Mesothelial cell of epicardium (in vitro differentiated cells): Measurements from ENCODE around the gene COL9A2. TPM values are rescaled to one million over a fixed set of nuclear protein-coding genes. Genes with fewer than 3 reads are reported as not detected.

Experiments
- DNase-seq, 2 experiments: peaks; one replicate each; pipeline ENCODE4 v3.0.0; 2021; ENCODE audit warnings: low spot score in 2 of 2; ENCODE audit not compliant: unreplicated experiment in 2 of 2
- H3K27ac Mint-ChIP-seq: 2 replicates; pipeline ENCODE4 v1.8.0; 2021; ENCODE audit warnings: mixed read lengths
- H3K27me3 Mint-ChIP-seq: 2 replicates; pipeline ENCODE4 v1.8.0; 2021; ENCODE audit warnings: low read depth, mixed read lengths
- H3K36me3 Mint-ChIP-seq: 2 replicates; pipeline ENCODE4 v1.8.0; 2021; ENCODE audit warnings: mixed read lengths
- H3K4me1 Mint-ChIP-seq: 2 replicates; pipeline ENCODE4 v1.8.0; 2021; ENCODE audit warnings: mixed read lengths
- H3K4me3 Mint-ChIP-seq: 2 replicates; pipeline ENCODE4 v1.8.0; 2021; ENCODE audit warnings: mild to moderate bottlenecking, moderate library complexity, mixed read lengths
- H3K9me3 Mint-ChIP-seq: 2 replicates; pipeline ENCODE4 v1.8.0; 2021; ENCODE audit warnings: mixed read lengths
- total RNA-seq: library from RNA; stranded (reverse); gene quantifications from 3 replicates; pipeline ENCODE4 v1.2.1, GENCODE V29; 2021
- TF ChIP-seq, protein P1 (sequence below): fragments of 200-600 bp; sonication (generic); IDR thresholded peaks from one replicate; pipeline ENCODE4 v1.5.0; 2021; ENCODE audit warnings: antibody characterized with exemption; ENCODE audit not compliant: unreplicated experiment

The COL9A2 gene
- total RNA-seq, 1 donor from 2014 or later: 50.3 TPM

DNA sequence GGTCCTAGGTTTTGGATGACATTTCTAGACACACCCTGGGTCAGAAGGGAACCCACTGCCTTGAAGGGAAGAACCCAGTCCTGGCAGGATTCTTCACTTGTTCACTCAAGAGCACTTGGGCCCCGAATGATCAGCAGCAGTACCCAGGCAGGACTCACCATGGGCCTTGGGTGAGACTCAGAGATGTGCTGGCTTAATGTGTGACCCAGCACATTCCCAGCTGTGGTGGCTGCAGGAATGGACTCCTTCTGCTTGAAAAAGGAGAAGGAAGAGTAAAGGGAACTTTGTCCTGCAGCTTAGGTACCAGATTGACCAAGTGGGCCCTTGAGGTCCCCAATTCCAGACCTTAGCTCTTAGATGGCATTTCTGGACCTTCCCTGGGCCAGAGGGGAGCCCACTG, 44.1 kb upstream of the COL9A2 start:
- H3K4me1 Mint-ChIP-seq: no peaks in the 10 kb centered on the region
- peaks cover 26% of the 10 kb centered on the region for H3K27me3 Mint-ChIP-seq
- DNase-seq: no peak
- H3K36me3 Mint-ChIP-seq: peaks cover 2% of the 10 kb centered on the region
- H3K27ac Mint-ChIP-seq: no peak overlapping the region
- H3K4me3 Mint-ChIP-seq: no peak overlapping the region
- peaks cover 24% of the 10 kb centered on the region for H3K9me3 Mint-ChIP-seq
- TF ChIP-seq, protein P1, sequence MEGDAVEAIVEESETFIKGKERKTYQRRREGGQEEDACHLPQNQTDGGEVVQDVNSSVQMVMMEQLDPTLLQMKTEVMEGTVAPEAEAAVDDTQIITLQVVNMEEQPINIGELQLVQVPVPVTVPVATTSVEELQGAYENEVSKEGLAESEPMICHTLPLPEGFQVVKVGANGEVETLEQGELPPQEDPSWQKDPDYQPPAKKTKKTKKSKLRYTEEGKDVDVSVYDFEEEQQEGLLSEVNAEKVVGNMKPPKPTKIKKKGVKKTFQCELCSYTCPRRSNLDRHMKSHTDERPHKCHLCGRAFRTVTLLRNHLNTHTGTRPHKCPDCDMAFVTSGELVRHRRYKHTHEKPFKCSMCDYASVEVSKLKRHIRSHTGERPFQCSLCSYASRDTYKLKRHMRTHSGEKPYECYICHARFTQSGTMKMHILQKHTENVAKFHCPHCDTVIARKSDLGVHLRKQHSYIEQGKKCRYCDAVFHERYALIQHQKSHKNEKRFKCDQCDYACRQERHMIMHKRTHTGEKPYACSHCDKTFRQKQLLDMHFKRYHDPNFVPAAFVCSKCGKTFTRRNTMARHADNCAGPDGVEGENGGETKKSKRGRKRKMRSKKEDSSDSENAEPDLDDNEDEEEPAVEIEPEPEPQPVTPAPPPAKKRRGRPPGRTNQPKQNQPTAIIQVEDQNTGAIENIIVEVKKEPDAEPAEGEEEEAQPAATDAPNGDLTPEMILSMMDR: no peak

DNA sequence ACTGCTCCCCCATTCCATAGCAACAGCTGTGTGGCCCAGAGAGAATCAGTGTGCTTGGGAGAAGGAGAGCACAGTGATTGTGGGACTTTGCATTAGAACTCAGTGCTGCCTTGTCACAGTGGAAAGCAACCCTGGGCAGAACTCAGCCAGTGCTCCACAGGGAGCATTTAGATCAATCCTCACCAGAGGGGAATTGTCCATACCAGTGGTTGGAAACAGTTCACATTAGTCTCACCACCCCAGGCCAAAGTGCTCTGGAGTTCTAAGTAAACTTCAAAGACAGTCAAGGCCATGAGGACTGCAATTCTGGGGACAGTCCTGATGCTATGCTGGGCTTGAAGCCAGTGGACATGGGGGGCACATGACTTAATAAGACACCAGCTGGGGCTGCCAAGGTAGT, 43.5 kb upstream of the COL9A2 start:
- no peak overlapping the region for H3K4me3 Mint-ChIP-seq
- TF ChIP-seq, protein P1: no peak
- no peak overlapping the region for H3K27ac Mint-ChIP-seq
- DNase-seq: no peak
- H3K4me1 Mint-ChIP-seq: no peaks in the 10 kb centered on the region
- H3K36me3 Mint-ChIP-seq: peaks cover 2% of the 10 kb centered on the region
- H3K27me3 Mint-ChIP-seq: peaks cover 26% of the 10 kb centered on the region
- H3K9me3 Mint-ChIP-seq: peaks cover 24% of the 10 kb centered on the region

DNA sequence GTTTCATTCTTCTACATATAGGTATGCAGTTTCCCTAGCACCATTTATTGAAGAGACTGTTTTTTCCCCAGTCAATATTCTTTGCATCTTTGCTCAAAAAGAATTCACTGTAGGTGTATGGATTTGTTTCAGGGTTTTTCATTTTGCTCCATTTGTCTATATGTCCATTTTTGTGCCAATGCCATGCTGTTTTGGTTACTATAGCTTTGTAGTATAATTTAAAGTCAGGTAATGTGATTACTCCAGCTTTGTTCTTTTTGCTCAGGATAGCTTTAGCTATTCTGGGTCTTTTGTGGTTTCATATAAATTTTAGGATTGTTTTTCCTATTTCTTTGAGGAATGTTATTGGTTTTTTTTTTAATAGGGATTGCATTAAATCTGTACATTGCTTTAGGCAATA, 40.5 kb upstream of the COL9A2 start:
- H3K4me3 Mint-ChIP-seq: no peak overlapping the region
- DNase-seq: no peak
- peaks cover 13% of the 10 kb centered on the region for H3K27me3 Mint-ChIP-seq
- H3K9me3 Mint-ChIP-seq: peaks cover 24% of the 10 kb centered on the region
- H3K36me3 Mint-ChIP-seq: peaks cover 2% of the 10 kb centered on the region
- H3K27ac Mint-ChIP-seq: no peak overlapping the region
- TF ChIP-seq, protein P1: no peak
- no peaks in the 10 kb centered on the region for H3K4me1 Mint-ChIP-seq

DNA sequence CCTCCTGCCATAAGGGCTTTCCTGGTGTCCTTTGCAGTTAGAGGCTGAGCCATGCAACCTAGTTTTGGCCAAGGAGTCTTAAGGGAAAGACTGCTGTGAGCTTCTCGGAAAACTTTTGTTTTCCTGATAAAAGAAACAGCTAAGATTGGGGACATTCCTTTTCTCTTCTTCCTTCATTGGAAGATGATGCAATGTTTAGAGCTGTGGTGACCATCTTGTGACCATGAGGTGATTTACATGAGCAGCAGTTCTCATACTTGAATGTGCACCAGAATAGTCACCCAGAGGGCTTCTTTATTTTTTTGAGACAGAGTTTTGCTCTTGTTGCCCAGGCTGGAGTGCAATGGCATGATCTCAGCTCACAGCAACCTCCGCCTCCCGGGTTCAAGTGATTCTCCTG, 36.0 kb upstream of the COL9A2 start:
- Mint-ChIP-seq H3K36me3 (no peaks in the 10 kb centered on the region), H3K27me3 (peaks cover 5% of the 10 kb centered on the region), H3K9me3 (peaks cover 13% of the 10 kb centered on the region), H3K27ac (no peak overlapping the region), H3K4me1 (no peaks in the 10 kb centered on the region), H3K4me3 (no peak overlapping the region)
- DNase-seq: no peak
- TF ChIP-seq, protein P1: no peak

DNA sequence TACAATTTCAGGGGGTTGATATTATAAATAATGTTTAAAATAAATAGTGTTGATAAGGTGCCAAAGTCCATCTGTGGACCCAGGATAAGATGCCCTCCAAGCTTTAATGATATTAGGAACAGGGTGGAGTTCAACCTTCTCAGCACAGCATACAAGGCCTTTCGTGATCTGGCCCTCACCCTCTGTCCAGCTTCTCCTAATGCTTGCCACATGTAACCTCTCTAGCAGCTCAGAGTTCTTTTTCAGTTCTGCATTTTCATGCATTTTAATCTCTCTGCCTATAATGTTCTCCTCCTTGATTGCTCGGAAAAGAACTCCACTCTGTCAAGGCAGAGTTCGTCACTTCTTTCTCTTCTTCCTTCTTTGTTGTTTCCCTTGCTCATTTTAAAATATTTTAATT, 35.0 kb upstream of the COL9A2 start:
- Mint-ChIP-seq H3K4me1 (no peaks in the 10 kb centered on the region), H3K27ac (no peak overlapping the region), H3K27me3 (peaks cover 5% of the 10 kb centered on the region), H3K9me3 (peaks cover 5% of the 10 kb centered on the region), H3K4me3 (no peak overlapping the region), H3K36me3 (no peaks in the 10 kb centered on the region)
- TF ChIP-seq, protein P1: no peak
- DNase-seq: no peak

DNA sequence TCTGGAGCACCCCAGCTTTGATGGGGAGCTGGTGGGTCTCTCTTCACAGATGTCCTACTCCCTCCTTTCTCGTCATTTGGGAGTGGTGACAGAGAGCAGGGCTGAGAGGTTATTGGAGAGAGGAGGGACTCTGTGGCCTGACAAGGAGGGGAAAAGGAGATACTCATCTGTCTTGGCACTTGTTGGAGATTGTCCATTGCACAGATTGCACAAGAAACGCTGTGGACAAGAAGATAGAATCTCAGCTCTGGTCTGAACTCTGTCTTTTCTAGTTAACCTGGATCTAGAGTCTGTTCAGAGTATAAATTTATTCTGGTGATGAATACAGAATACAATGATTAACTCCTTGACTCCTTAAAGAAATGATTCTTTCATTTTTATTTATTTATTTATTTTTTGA, 34.0 kb upstream of the COL9A2 start:
- TF ChIP-seq, protein P1: no peak
- Mint-ChIP-seq H3K27ac (no peak overlapping the region), H3K27me3 (peaks cover 5% of the 10 kb centered on the region), H3K4me3 (no peak overlapping the region), H3K36me3 (no peaks in the 10 kb centered on the region), H3K4me1 (no peaks in the 10 kb centered on the region), H3K9me3 (no peaks in the 10 kb centered on the region)
- DNase-seq: no peak
